GM12865 (cell line): ENCODE measurements around the gene ZPBP2.

Experiments
- DNase-seq: peaks from one replicate; pipeline ENCODE4 v3.0.0; 2010; ENCODE audit warnings: low read depth
- H3K4me3 ChIP-seq: 2 replicates; pipeline ENCODE4 v1.5.1; 2011; ENCODE audit warnings: mild to moderate bottlenecking, low read depth, low read length, control low read depth
- CTCF ChIP-seq: IDR thresholded peaks from 2 replicates; pipeline ENCODE4 v1.5.1; 2011; ENCODE audit warnings: low read length, control low read depth, low read depth, inconsistent platforms; ENCODE audit not compliant: insufficient read depth; ENCODE audit errors: missing control alignments

ZPBP2 gene

GRCh38 chr17:39908789-39909352, 40.9 kb downstream of the ZPBP2 start:
- H3K4me3 ChIP-seq = no peak overlapping the region
- DNase-seq = no peak
- TF ChIP-seq CTCF = no peak

DNA sequence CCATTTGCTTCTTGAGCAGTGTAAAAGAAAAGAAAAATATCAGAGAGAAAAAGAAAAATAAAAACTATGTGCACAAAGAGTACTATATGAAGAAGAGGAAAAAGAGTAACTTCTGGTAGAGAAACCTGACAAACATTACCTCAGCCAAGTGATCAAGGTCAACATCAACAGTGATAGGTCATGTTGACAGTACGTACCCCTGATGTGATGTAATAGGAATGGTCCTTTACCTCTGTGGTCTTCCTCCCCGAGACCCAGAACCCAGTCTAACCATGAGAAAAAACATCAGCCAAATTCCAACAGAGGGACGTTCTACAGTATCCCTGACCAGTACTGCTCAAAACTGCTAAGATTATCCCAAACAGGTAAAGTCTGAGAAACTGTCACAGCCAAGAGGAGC, 46.0 kb downstream of the ZPBP2 start:
- no peak for TF ChIP-seq CTCF
- no peak overlapping the region for H3K4me3 ChIP-seq
- DNase-seq = no peak

GRCh38 chr17:39915559-39915958, 47.6 kb downstream of the ZPBP2 start:
- no peak for TF ChIP-seq CTCF
- no peak overlapping the region for H3K4me3 ChIP-seq

GRCh38 chr17:39916918-39917317, 48.9 kb downstream of the ZPBP2 start:
- no peak overlapping the region for H3K4me3 ChIP-seq
- no peak for TF ChIP-seq CTCF
- DNase-seq = no peak

More at GRCh38 chr17:39915559-39915958, 47.6 kb downstream of the ZPBP2 start:
- DNase-seq = peak; percentile 78

DNA sequence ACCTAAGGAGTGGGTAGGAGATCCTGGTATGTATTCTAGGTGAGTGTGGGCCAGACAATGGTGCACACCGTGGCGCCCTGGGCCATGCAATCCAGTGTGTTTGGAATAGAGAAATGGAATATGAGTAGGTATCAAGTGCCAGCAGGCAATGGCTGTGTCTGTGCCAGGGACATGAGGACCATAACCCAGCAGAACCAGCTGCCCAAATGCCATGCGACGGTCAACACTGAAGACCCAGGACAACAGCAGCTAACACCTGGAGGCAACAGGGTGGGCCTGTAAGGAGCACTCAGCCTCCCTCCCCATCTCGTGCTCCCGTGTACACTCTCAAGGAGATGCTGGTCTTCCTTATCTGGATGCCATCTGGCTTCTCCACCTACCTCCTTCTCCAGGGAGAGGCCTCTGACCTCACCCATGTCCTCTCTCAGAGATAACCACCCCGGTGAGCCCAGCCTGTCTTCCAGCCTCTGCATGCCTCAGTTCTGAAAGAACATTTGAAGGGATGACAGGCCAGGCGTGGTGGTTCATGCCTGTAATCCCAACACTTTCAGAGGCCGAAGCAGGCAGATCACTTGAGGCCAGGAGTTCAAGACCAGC, 51.2 kb downstream of the ZPBP2 start:
- no peak overlapping the region for H3K4me3 ChIP-seq
- DNase-seq = no peak
- no peak for TF ChIP-seq CTCF

DNA sequence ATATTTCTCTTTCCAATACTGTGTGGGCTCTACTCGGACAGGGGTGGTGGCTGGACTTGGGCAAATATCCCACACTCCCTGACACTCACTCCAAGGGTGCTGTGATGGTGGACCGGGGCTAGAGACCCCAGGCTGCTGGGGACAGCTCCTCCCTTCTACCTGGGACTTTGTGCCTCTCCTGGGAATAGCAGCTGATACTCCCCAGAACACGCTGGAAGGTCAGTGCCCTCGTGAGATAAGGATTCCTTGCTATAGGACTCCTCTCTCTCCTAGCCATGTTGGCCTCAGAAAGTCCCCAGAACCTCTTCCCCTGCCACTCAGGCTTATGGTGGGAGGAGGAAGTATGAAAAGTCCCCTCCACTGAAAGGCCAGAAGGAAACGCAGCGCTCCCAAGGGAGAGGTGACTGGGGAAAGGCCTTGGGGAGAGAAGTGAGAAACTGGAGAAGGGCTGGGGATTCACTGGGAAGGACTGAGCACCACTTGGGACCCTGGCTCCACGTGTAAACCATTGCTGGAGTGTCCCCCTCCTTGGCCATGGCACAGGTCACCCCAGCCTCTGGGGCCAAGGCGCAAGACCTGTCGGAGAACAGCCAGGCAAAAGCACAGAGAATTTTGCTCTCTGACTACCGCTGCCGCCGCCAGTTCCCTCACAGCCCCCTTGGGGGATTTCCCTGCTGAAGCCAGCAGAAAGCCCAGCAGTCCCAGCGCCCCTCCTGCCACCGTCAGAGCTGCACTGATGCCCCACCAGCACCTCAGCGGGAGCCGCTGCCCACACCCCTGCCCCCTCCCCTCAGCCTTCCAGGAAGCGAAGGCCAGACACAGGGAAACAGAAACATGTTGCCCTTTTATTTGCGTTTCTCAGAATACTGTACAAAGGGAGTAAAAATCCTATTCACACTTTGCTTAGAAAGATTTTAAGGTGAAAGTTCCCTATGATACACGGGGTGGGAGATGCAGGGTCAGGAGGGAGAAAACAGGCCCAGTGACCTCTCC, 52.5 kb downstream of the ZPBP2 start:
- peak; percentile 53 for DNase-seq
- no peak overlapping the region for H3K4me3 ChIP-seq
- TF ChIP-seq CTCF = no peak
